Measurements from ENCODE around the gene MYO5A. TPM values are rescaled to one million over a fixed set of nuclear protein-coding genes. Genes with fewer than 3 reads are reported as not detected.

The MYO5A gene
- total RNA-seq, 2 donors from 2014 or later: 2.6 to 6.0 TPM

DNA sequence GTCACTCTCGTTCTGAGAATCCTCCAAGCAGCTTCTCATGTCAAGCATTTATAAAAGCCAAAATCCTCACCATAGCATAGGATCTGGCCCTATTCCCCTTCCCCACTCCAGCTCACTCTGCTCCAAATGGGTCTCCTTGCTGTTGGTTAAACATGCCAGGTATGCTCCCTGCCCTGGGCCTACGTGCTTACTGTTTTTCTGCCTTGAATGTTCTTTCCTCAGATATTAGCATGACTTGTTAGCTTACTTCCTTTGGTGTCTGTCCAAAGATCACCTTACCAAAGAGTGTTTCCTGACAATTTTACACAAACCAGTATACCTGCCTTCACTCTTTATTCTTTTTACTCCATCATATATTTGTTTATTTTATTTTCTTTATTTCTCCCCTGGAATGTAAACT lies 200.0 kb downstream of the MYO5A start:
- DNase-seq: no peak
- TF ChIP-seq, protein P1, sequence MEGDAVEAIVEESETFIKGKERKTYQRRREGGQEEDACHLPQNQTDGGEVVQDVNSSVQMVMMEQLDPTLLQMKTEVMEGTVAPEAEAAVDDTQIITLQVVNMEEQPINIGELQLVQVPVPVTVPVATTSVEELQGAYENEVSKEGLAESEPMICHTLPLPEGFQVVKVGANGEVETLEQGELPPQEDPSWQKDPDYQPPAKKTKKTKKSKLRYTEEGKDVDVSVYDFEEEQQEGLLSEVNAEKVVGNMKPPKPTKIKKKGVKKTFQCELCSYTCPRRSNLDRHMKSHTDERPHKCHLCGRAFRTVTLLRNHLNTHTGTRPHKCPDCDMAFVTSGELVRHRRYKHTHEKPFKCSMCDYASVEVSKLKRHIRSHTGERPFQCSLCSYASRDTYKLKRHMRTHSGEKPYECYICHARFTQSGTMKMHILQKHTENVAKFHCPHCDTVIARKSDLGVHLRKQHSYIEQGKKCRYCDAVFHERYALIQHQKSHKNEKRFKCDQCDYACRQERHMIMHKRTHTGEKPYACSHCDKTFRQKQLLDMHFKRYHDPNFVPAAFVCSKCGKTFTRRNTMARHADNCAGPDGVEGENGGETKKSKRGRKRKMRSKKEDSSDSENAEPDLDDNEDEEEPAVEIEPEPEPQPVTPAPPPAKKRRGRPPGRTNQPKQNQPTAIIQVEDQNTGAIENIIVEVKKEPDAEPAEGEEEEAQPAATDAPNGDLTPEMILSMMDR (IDR thresholded peaks at IDR 0.05): no peak
- no peaks in the 10 kb centered on the region for H3K9me3 ChIP-seq
- H3K36me3 ChIP-seq: no peaks in the 10 kb centered on the region
- H3K4me3 ChIP-seq: no peak overlapping the region
- H3K27me3 ChIP-seq: no peaks in the 10 kb centered on the region
- intact Hi-C loops (cut with DNase I): loop anchor here (5.0 kb wide), 1 partner anchor 409 kb away; no protein-coding TSS in a partner anchor
- H3K27ac ChIP-seq: no peak overlapping the region
- no peak overlapping the region for H3K9ac ChIP-seq (ENCODE audit: low read depth in 2 of 2, low read length in 2 of 2)
- H3K4me1 ChIP-seq: no peaks in the 10 kb centered on the region

DNA sequence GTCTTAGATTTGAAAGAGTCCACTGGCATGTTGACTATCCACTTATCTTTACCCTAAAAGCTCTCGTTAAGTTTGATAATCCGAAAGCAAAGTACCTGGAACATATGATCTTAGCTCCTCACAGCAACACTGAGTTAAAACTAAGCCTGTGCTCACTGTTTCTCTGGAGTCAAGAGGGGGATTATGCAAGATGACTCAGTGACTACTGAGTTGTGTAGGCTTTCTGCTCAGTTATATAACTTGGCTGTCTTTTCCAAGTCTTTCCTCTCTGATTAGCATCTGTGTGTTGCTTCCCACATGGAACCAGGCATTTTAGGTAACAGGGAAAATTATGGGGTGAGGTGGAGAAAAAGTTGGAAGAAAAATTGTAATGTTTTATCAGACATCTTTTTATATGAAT lies 201.9 kb downstream of the MYO5A start:
- TF ChIP-seq, protein P1 (IDR thresholded peaks at IDR 0.05): no peak
- Histone ChIP-seq H3K4me3 (no peak overlapping the region), H3K36me3 (no peaks in the 10 kb centered on the region), H3K9me3 (no peaks in the 10 kb centered on the region), H3K27me3 (no peaks in the 10 kb centered on the region), H3K4me1 (no peaks in the 10 kb centered on the region), H3K27ac (no peak overlapping the region), H3K9ac (ENCODE audit: low read depth in 2 of 2, low read length in 2 of 2) (no peak overlapping the region)
- intact Hi-C loops (cut with DNase I): loop anchor here (5.0 kb wide), 1 partner anchor 411 kb away; no protein-coding TSS in a partner anchor
- DNase-seq: no peak

DNA sequence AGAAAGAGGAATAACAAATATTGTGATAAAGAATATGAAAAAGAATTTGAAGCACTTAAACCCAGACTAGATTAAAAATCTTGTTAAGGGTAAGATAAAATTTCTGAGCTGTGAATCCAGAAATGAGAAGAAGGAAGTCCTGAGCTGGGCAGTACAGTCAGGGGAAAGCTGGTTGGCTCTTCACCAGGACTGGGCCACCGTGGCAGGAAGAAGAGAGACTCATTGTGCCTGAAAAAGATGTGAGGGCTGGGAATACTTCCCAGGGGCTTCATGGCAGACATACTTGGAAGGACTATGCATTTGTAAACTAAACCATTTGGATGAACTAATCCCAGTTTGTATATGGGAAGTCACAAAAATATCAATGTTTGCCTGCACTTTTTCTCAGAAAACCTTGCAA lies 204.6 kb downstream of the MYO5A start:
- no peaks in the 10 kb centered on the region for H3K36me3 ChIP-seq
- H3K27me3 ChIP-seq: no peaks in the 10 kb centered on the region
- H3K9me3 ChIP-seq: no peaks in the 10 kb centered on the region
- TF ChIP-seq, protein P1 (IDR thresholded peaks at IDR 0.05): no peak
- no peak overlapping the region for H3K9ac ChIP-seq (ENCODE audit: low read depth in 2 of 2, low read length in 2 of 2)
- H3K4me3 ChIP-seq: no peak overlapping the region
- intact Hi-C loops (cut with DNase I): no loop called here
- H3K27ac ChIP-seq: no peak overlapping the region
- H3K4me1 ChIP-seq: no peaks in the 10 kb centered on the region
- DNase-seq: no peak

DNA sequence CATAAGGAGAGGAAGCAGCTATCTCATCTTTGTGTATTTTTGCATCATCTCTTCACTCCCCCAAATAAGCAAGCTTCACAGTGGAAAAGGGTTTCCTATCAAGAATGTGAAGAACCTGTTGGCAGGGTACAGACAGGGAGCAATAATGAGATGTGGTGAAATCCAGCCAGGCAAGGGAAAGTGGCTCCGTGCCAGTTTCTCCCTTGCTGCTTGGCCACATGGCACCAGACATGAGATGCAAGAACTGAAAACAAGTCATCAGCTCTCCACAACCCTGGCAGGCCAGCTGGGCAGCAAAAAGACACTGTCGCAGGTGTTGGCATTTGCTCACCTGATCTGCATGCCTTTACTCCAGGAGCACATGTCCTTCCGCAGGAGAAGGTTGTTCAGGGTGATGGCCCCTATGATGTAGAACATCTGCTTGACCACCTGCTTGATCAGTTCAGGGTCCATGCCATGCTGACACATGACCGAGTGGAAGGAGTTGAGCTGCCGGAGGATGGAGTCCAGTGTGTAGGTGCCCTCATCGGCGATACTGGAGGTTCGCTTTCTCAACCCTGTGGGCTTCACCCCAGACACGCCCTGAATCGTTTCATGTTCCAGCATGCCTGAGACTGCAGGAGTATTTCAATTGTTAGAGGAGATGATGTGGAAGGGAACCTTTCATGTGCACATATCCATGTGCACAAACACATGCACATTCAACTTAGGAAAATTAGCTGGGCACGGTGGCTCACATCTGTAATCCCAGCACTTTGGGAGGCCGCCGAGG lies 209.8 kb downstream of the MYO5A start:
- no peaks in the 10 kb centered on the region for H3K36me3 ChIP-seq
- H3K9me3 ChIP-seq: no peaks in the 10 kb centered on the region
- intact Hi-C loops (cut with DNase I): no loop called here
- no peak overlapping the region for H3K27ac ChIP-seq
- no peak for DNase-seq
- no peaks in the 10 kb centered on the region for H3K4me1 ChIP-seq
- no peaks in the 10 kb centered on the region for H3K27me3 ChIP-seq
- H3K4me3 ChIP-seq: no peak overlapping the region
- no peak overlapping the region for H3K9ac ChIP-seq (ENCODE audit: low read depth in 2 of 2, low read length in 2 of 2)
- TF ChIP-seq, protein P1 (IDR thresholded peaks at IDR 0.05): no peak

DNA sequence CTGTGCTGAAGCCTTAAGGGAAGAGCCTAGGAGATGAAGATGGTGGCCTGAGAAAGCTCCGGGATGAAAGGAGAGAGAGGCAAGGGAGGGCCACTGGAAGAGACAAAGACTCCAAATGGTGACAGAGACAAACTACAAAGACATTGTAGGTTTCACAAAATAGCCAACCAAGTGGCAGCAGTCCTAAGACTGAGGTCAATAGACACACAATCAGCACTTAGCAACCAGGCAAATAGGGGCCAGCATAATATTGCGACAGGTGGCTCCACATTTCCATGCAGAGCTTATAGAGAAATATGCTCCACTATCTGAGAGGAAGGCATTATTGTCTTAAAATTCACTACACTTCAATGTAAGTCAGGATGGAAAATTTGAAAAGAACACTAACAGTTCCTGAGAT lies 211.0 kb downstream of the MYO5A start:
- Histone ChIP-seq H3K4me3 (no peak overlapping the region), H3K27me3 (no peaks in the 10 kb centered on the region), H3K4me1 (no peaks in the 10 kb centered on the region), H3K9ac (ENCODE audit: low read depth in 2 of 2, low read length in 2 of 2) (no peak overlapping the region), H3K27ac (no peak overlapping the region), H3K36me3 (no peaks in the 10 kb centered on the region), H3K9me3 (no peaks in the 10 kb centered on the region)
- no peak for DNase-seq
- intact Hi-C loops (cut with DNase I): no loop called here
- TF ChIP-seq, protein P1 (IDR thresholded peaks at IDR 0.05): no peak
